H1 (cell line): ENCODE data around the gene IL19. TPM values are rescaled to one million over a fixed set of nuclear protein-coding genes. Genes with fewer than 3 reads are reported as not detected.

Experiments used
- polyA plus RNA-seq, 7 experiments: library from polyadenylated mRNA; depleted of rRNA in 3 of 7; stranded (reverse) in 5 of 7; unstranded in 2 of 7; fragments of >200 nt in 5 of 7; fragments of 200-250 nt in 2 of 7; gene quantifications; 1 replicate in 5 of 7; 2 replicates in 1 of 7; 4 replicates in 1 of 7; pipeline versions ENCODE4 v1.2.1 to v1.2.3, GENCODE V29; 2011 to 2013; ENCODE audit warnings: missing spikeins in 2 of 7, mixed read lengths in 2 of 7
- small RNA-seq: library from polyadenylated mRNA; stranded (forward); fragments of <200 nt; extraction: miRNeasy Mini kit (QIAGEN cat#:217004); gene quantifications from one replicate; pipeline ENCODE3, GENCODE V24; 2013; ENCODE audit not compliant: insufficient read depth
- total RNA-seq: library from RNA; stranded (reverse); fragmentation: NEBNext Ultra II Directional; extraction: Animal tissue kit (Norgen Biotek cat#: 25700); gene quantifications from 2 replicates; pipeline ENCODE4 v1.2.1, GENCODE V29; 2021

The IL19 gene
- total and polyA plus RNA-seq, 2 of the 8 experiments (the other 6 are each of a cell fraction or from before 2014, with no cell fraction given) = not detected

Small RNA genes lying within 50 kb of the gene (small RNA-seq; reads per million reads assigned to genes)
- gene RF00019 = not detected

Other genes with a start within 250 kb of the IL19 start
- gene EIF2D, start 158.3 kb upstream of the IL19 start, total RNA-seq = 33.1 and 36.1 TPM in 2 replicates
- gene EIF2D, start 158.3 kb upstream of the IL19 start, polyA plus RNA-seq (2011; rRNA removed) = 36.2 and 37.1 TPM in 2 replicates
- 7.7 and 8.5 TPM in 2 replicates for gene DYRK3, start 135.2 kb upstream of the IL19 start, total RNA-seq
- 1.4 and 2.1 TPM in 2 replicates for gene DYRK3, start 135.2 kb upstream of the IL19 start, polyA plus RNA-seq (2011; rRNA removed)
- 44.9 and 46.6 TPM in 2 replicates for gene MAPKAPK2, start 85.9 kb upstream of the IL19 start, total RNA-seq
- gene MAPKAPK2, start 85.9 kb upstream of the IL19 start, polyA plus RNA-seq (2011; rRNA removed) = 27.5 and 36.9 TPM in 2 replicates
- not detected in 2 replicates for gene IL10, start 1.7 kb downstream of the IL19 start, total RNA-seq
- gene IL10, start 1.7 kb downstream of the IL19 start, polyA plus RNA-seq (2011; rRNA removed) = not detected in 2 replicates
- not detected in 2 replicates for gene IL20, start 94.8 kb downstream of the IL19 start, total RNA-seq
- not detected in 2 replicates for gene IL20, start 94.8 kb downstream of the IL19 start, polyA plus RNA-seq (2011; rRNA removed)
- gene IL24, start 126.7 kb downstream of the IL19 start, total RNA-seq = not detected in 2 replicates
- not detected in 2 replicates for gene IL24, start 126.7 kb downstream of the IL19 start, polyA plus RNA-seq (2011; rRNA removed)
- gene FCMR, start 151.2 kb downstream of the IL19 start, total RNA-seq = not detected in 2 replicates
- gene FCMR, start 151.2 kb downstream of the IL19 start, polyA plus RNA-seq (2011; rRNA removed) = 0.47 and 0.53 TPM in 2 replicates
- not detected in 2 replicates for gene PIGR, start 175.7 kb downstream of the IL19 start, total RNA-seq
- not detected in 2 replicates for gene PIGR, start 175.7 kb downstream of the IL19 start, polyA plus RNA-seq (2011; rRNA removed)
- gene FCAMR, start 199.7 kb downstream of the IL19 start, total RNA-seq = not detected in 2 replicates
- gene FCAMR, start 199.7 kb downstream of the IL19 start, polyA plus RNA-seq (2011; rRNA removed) = not detected in 2 replicates